Activated CD4-positive, alpha-beta T cell treated with anti-CD3 and anti-CD28 coated beads for 1 hour (primary cell): Measurements from ENCODE around the gene ACAP3.
A peak's percentile ranks its signal among the peaks of the same experiment; 100 is the strongest.

Source experiments
- DNase-seq: peaks from one replicate; pipeline ENCODE4 v3.0.0-alpha.2; 2020

ACAP3 gene

GRCh38 chr1:1284221-1285101, 23.3 kb downstream of the ACAP3 start:
- DNase-seq: no peak

GRCh38 chr1:1283821-1284220, 23.9 kb downstream of the ACAP3 start:
- no peak for DNase-seq

- DNase-seq: no peak
These were observed 24.7 kb downstream of the ACAP3 start for GRCh38 chr1:1282998-1283397.

GRCh38 chr1:1281533-1282321, 26.0 kb downstream of the ACAP3 start:
- no peak for DNase-seq

GRCh38 chr1:1280782-1281481, 26.8 kb downstream of the ACAP3 start:
- DNase-seq: no peak

GRCh38 chr1:1279028-1279427, 28.7 kb downstream of the ACAP3 start:
- no peak for DNase-seq

- no peak for DNase-seq
These were observed 29.1 kb downstream of the ACAP3 start for GRCh38 chr1:1278620-1279019.

GRCh38 chr1:1275836-1276235, 31.9 kb downstream of the ACAP3 start:
- DNase-seq: no peak

- no peak for DNase-seq
These were observed 32.7 kb downstream of the ACAP3 start for GRCh38 chr1:1274931-1275431.

- DNase-seq: no peak
These were observed 33.3 kb downstream of the ACAP3 start for GRCh38 chr1:1274299-1274930.

GRCh38 chr1:1273512-1274298, 34.0 kb downstream of the ACAP3 start, which contains the start of gene UBE2J2:
UBE2J2 (minus strand) TSS chr1:1273854; CDS start chr1:1267992, 5,862 bp downstream.
- peak; percentile 89 for DNase-seq

GRCh38 chr1:1273209-1273511, 34.6 kb downstream of the ACAP3 start:
- DNase-seq: no peak

- DNase-seq: no peak
These were observed 35.2 kb downstream of the ACAP3 start for GRCh38 chr1:1272341-1273208.

- no peak for DNase-seq
These were observed 36.9 kb downstream of the ACAP3 start for GRCh38 chr1:1270813-1271212.

- DNase-seq: no peak
These were observed 39.4 kb downstream of the ACAP3 start for GRCh38 chr1:1268284-1268682.

- DNase-seq: no peak
These were observed 40.0 kb downstream of the ACAP3 start for GRCh38 chr1:1267488-1268283.

GRCh38 chr1:1264868-1265272, 42.9 kb downstream of the ACAP3 start:
- DNase-seq: no peak

- DNase-seq: no peak
These were observed 43.7 kb downstream of the ACAP3 start for GRCh38 chr1:1264026-1264425.

- no peak for DNase-seq
These were observed 45.0 kb downstream of the ACAP3 start for GRCh38 chr1:1262758-1263157.

GRCh38 chr1:1262071-1262470, 45.7 kb downstream of the ACAP3 start:
- DNase-seq: no peak
